ENCODE results near the gene CLSTN2.

The CLSTN2 gene

DNA sequence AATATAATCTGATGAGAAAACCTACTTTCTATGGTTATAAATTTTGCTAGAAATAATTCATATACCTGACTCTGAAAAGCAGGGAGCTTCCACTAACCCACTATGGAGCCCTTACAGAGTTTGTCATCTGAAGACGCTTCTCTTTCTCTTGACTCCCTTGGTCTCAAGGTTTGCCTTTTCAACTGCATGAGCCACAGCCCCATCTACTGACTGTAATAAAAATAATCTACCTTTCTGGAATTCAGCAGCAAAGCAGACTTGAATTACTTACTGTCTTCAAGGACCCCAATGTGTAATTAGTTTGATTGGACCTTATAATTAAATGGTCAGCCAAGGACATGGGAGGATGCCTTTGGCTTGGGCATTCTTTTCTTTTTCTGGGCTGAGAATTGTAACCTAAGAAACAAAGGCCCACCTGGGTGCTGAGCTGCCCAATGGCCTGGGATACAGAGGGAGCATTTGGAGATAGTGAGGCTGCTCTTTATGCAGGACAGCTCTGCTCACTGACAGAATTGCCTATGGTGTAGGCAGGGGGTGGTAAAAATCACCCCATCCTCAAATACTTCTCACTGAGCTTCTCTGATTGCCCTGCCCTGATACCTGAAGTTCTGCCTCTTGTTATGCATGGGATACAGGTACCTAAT, 564.3 kb downstream of the CLSTN2 start:
- no peak overlapping the region for H3K9ac ChIP-seq (ENCODE audit: low read length)
- peaks cover 0 to 10% of the 10 kb centered on the region in 2 experiments for H3K27me3 ChIP-seq (ENCODE audit: control insufficient read depth in 1 of 2, insufficient read depth in 1 of 2, low read length in 2 of 2)
- peaks cover 2% of the 10 kb centered on the region for H3K9me3 ChIP-seq (ENCODE audit: control insufficient read depth, low read length)
- H2BK15ac ChIP-seq (ENCODE audit: low read depth, poor library complexity, severe bottlenecking), result no peak overlapping the region
- H2BK12ac ChIP-seq (ENCODE audit: low read length in 2 of 2), result no peak overlapping the region
- H3K4ac ChIP-seq (ENCODE audit: low read depth in 1 of 2, low read length in 2 of 2), result no peak overlapping the region
- WGBS, result 52% methylated on average over 1 of the region's 1 CpG
- no peak overlapping the region for H3K14ac ChIP-seq (ENCODE audit: low read length in 2 of 2)
- H3K4me2 ChIP-seq (ENCODE audit: low read length, poor library complexity, severe bottlenecking), result no peak overlapping the region
- H3K36me3 ChIP-seq (ENCODE audit: control insufficient read depth in 1 of 2, insufficient read depth in 2 of 2, low read depth in 1 of 2, low read length in 2 of 2), result peaks cover 0 to 5% of the 10 kb centered on the region in 2 experiments
- no peak overlapping the region for H2AFZ ChIP-seq (ENCODE audit: low read depth, low read length)
- no peak overlapping the region for H4K8ac ChIP-seq (ENCODE audit: low read length)
- H3K23ac ChIP-seq (ENCODE audit: low read length in 2 of 2), result no peak overlapping the region
- peaks cover 4% of the 10 kb centered on the region for H3K4me1 ChIP-seq (ENCODE audit: control insufficient read depth, insufficient read depth, low read depth, low read length)
- H4K91ac ChIP-seq (ENCODE audit: low read length), result no peak overlapping the region
- no peak overlapping the region for H2BK120ac ChIP-seq (ENCODE audit: low read depth, low read length)
- H2BK5ac ChIP-seq (ENCODE audit: low read depth, low read length, poor library complexity, severe bottlenecking), result no peak overlapping the region
- H3K18ac ChIP-seq (ENCODE audit: low read depth in 1 of 2, low read length in 2 of 2), result no peak overlapping the region
- H3K4me3 ChIP-seq (ENCODE audit: insufficient read depth in 1 of 2, low read depth in 1 of 2, low read length in 2 of 2), result no peak overlapping the region
- H3K27ac ChIP-seq (ENCODE audit: low read length, poor library complexity, severe bottlenecking), result no peak overlapping the region
- H3K79me1 ChIP-seq (replicated peaks; ENCODE audit: low read length, poor library complexity, severe bottlenecking), result no peaks in the 10 kb centered on the region
- no peak overlapping the region for H2AK5ac ChIP-seq (ENCODE audit: low read length, severe bottlenecking)
- DNase-seq, result no peak

- Histone ChIP-seq H3K4me3 (ENCODE audit: insufficient read depth in 1 of 2, low read depth in 1 of 2, low read length in 2 of 2) (no peak overlapping the region), H3K9me3 (ENCODE audit: control insufficient read depth, low read length) (no peaks in the 10 kb centered on the region), H3K27me3 (ENCODE audit: control insufficient read depth in 1 of 2, insufficient read depth in 1 of 2, low read length in 2 of 2) (peaks cover 0 to 10% of the 10 kb centered on the region in 2 experiments), H3K4ac (ENCODE audit: low read depth in 1 of 2, low read length in 2 of 2) (no peak overlapping the region), H4K91ac (ENCODE audit: low read length) (no peak overlapping the region), H3K4me2 (ENCODE audit: low read length, poor library complexity, severe bottlenecking) (no peak overlapping the region), H3K14ac (ENCODE audit: low read length in 2 of 2) (no peak overlapping the region), H2BK5ac (ENCODE audit: low read depth, low read length, poor library complexity, severe bottlenecking) (no peak overlapping the region), H3K9ac (ENCODE audit: low read length) (no peak overlapping the region), H3K79me1 (replicated peaks; ENCODE audit: low read length, poor library complexity, severe bottlenecking) (no peaks in the 10 kb centered on the region), H4K8ac (ENCODE audit: low read length) (no peak overlapping the region), H2BK12ac (ENCODE audit: low read length in 2 of 2) (no peak overlapping the region), H3K23ac (ENCODE audit: low read length in 2 of 2) (no peak overlapping the region), H2BK120ac (ENCODE audit: low read depth, low read length) (no peak overlapping the region), H3K27ac (ENCODE audit: low read length, poor library complexity, severe bottlenecking) (no peak overlapping the region), H3K18ac (ENCODE audit: low read depth in 1 of 2, low read length in 2 of 2) (no peak overlapping the region), H2AK5ac (ENCODE audit: low read length, severe bottlenecking) (no peak overlapping the region), H2BK15ac (ENCODE audit: low read depth, poor library complexity, severe bottlenecking) (no peak overlapping the region), H3K4me1 (ENCODE audit: control insufficient read depth, insufficient read depth, low read depth, low read length) (peaks cover 7% of the 10 kb centered on the region), H2AFZ (ENCODE audit: low read depth, low read length) (no peak overlapping the region), H3K36me3 (ENCODE audit: control insufficient read depth in 1 of 2, insufficient read depth in 2 of 2, low read depth in 1 of 2, low read length in 2 of 2) (peaks cover 0 to 5% of the 10 kb centered on the region in 2 experiments)
- 100% methylated on average over 1 of the region's 2 CpGs for WGBS
- DNase-seq, result no peak
These were observed 565.5 kb downstream of the CLSTN2 start for GRCh38 chr3:140500473-140500872.

GRCh38 chr3:140501061-140501769, 566.2 kb downstream of the CLSTN2 start:
- Histone ChIP-seq H3K9me3 (ENCODE audit: control insufficient read depth, low read length) (no peaks in the 10 kb centered on the region), H3K18ac (ENCODE audit: low read depth in 1 of 2, low read length in 2 of 2) (no peak overlapping the region), H3K27me3 (ENCODE audit: control insufficient read depth in 1 of 2, insufficient read depth in 1 of 2, low read length in 2 of 2) (peaks cover 0 to 10% of the 10 kb centered on the region in 2 experiments), H3K79me1 (replicated peaks; ENCODE audit: low read length, poor library complexity, severe bottlenecking) (no peaks in the 10 kb centered on the region), H3K4me2 (ENCODE audit: low read length, poor library complexity, severe bottlenecking) (no peak overlapping the region), H3K36me3 (ENCODE audit: control insufficient read depth in 1 of 2, insufficient read depth in 2 of 2, low read depth in 1 of 2, low read length in 2 of 2) (peaks cover 0 to 5% of the 10 kb centered on the region in 2 experiments), H3K9ac (ENCODE audit: low read length) (no peak overlapping the region), H2AK5ac (ENCODE audit: low read length, severe bottlenecking) (no peak overlapping the region), H2BK15ac (ENCODE audit: low read depth, poor library complexity, severe bottlenecking) (no peak overlapping the region), H2BK12ac (ENCODE audit: low read length in 2 of 2) (no peak overlapping the region), H3K27ac (ENCODE audit: low read length, poor library complexity, severe bottlenecking) (peak overlapping the region; percentile 22), H4K8ac (ENCODE audit: low read length) (no peak overlapping the region), H3K23ac (ENCODE audit: low read length in 2 of 2) (no peak overlapping the region), H4K91ac (ENCODE audit: low read length) (no peak overlapping the region), H3K4me3 (ENCODE audit: insufficient read depth in 1 of 2, low read depth in 1 of 2, low read length in 2 of 2) (no peak overlapping the region), H3K4me1 (ENCODE audit: control insufficient read depth, insufficient read depth, low read depth, low read length) (peaks cover 7% of the 10 kb centered on the region), H3K14ac (ENCODE audit: low read length in 2 of 2) (no peak overlapping the region), H2AFZ (ENCODE audit: low read depth, low read length) (no peak overlapping the region), H2BK5ac (ENCODE audit: low read depth, low read length, poor library complexity, severe bottlenecking) (no peak overlapping the region), H3K4ac (ENCODE audit: low read depth in 1 of 2, low read length in 2 of 2) (no peak overlapping the region), H2BK120ac (ENCODE audit: low read depth, low read length) (no peak overlapping the region)
- DNase-seq, result no peak
- WGBS, result 77% methylated on average over 3 of the region's 4 CpGs

DNA sequence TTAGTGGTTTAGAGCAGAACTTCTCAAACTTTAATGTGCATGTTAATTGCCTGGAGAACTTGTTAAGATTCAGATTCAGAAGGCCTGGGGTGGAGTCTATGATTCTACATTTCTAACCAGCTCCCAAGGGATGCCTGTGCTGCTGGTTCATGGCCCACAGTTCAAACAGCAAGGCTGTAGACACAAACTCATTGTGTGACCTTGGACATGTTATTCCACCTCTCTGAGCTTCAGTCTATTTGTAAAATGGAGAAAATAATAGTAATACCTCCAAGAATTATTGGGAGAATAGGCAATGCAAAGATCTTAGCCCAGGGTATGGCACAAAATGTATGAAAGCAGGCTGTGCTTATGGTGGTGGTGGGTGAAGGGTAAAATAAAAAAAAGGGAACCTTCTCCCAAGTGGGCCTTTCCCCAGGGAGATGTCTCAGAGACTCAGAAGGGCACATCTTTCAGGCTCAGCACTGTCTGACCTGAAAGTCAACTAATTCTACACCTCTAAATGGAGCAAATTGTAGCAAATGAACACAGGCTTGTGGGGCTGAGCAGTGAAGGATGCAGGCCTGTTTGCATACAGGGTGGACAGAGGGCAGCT, 566.9 kb downstream of the CLSTN2 start:
- Histone ChIP-seq H3K18ac (ENCODE audit: low read depth in 1 of 2, low read length in 2 of 2) (no peak overlapping the region), H4K91ac (ENCODE audit: low read length) (no peak overlapping the region)

More for the DNA sequence above, 566.9 kb downstream of the CLSTN2 start:
- Histone ChIP-seq H3K79me1 (replicated peaks; ENCODE audit: low read length, poor library complexity, severe bottlenecking) (no peaks in the 10 kb centered on the region), H3K4me2 (ENCODE audit: low read length, poor library complexity, severe bottlenecking) (no peak overlapping the region), H3K14ac (ENCODE audit: low read length in 2 of 2) (no peak overlapping the region), H2BK15ac (ENCODE audit: low read depth, poor library complexity, severe bottlenecking) (no peak overlapping the region), H3K4me1 (ENCODE audit: control insufficient read depth, insufficient read depth, low read depth, low read length) (peaks cover 7% of the 10 kb centered on the region), H2BK5ac (ENCODE audit: low read depth, low read length, poor library complexity, severe bottlenecking) (no peak overlapping the region), H3K27ac (ENCODE audit: low read length, poor library complexity, severe bottlenecking) (no peak overlapping the region), H2BK120ac (ENCODE audit: low read depth, low read length) (no peak overlapping the region), H2AFZ (ENCODE audit: low read depth, low read length) (no peak overlapping the region), H3K9me3 (ENCODE audit: control insufficient read depth, low read length) (no peaks in the 10 kb centered on the region), H3K27me3 (ENCODE audit: control insufficient read depth in 1 of 2, insufficient read depth in 1 of 2, low read length in 2 of 2) (peaks cover 0 to 10% of the 10 kb centered on the region in 2 experiments), H3K36me3 (ENCODE audit: control insufficient read depth in 1 of 2, insufficient read depth in 2 of 2, low read depth in 1 of 2, low read length in 2 of 2) (peaks cover 0 to 7% of the 10 kb centered on the region in 2 experiments), H2AK5ac (ENCODE audit: low read length, severe bottlenecking) (peak overlapping the region; percentile 15), H3K4ac (ENCODE audit: low read depth in 1 of 2, low read length in 2 of 2) (no peak overlapping the region), H4K8ac (ENCODE audit: low read length) (no peak overlapping the region), H3K4me3 (ENCODE audit: insufficient read depth in 1 of 2, low read depth in 1 of 2, low read length in 2 of 2) (no peak overlapping the region), H3K23ac (ENCODE audit: low read length in 2 of 2) (no peak overlapping the region), H3K9ac (ENCODE audit: low read length) (no peak overlapping the region), H2BK12ac (ENCODE audit: low read length in 2 of 2) (no peak overlapping the region)
- no peak for DNase-seq
